H1 (cell line): Measurements from ENCODE around the gene SLIT3.

Experiments
- BRCA1 ChIP-seq: IDR thresholded peaks from 2 replicates; pipeline ENCODE4 v1.6.1; 2012; ENCODE audit warnings: low read depth, low read length, improper control_type of control experiment
- CEBPB ChIP-seq: IDR thresholded peaks from 2 replicates; pipeline ENCODE4 v1.6.1; 2012; ENCODE audit warnings: low read depth, low read length
- CHD1 ChIP-seq: IDR thresholded peaks from 2 replicates; pipeline ENCODE4 v1.6.1; 2012; ENCODE audit warnings: low read depth, low read length, improper control_type of control experiment
- EZH2 ChIP-seq: fragments of 200-600 bp; sonication (generic); IDR thresholded peaks from 2 replicates; pipeline ENCODE4 v1.7.1; 2012; ENCODE audit warnings: low read depth, mild to moderate bottlenecking, moderate library complexity, low read length, inconsistent platforms; ENCODE audit not compliant: severe bottlenecking
- JUND ChIP-seq: IDR thresholded peaks from 2 replicates; pipeline ENCODE4 v1.6.1; 2011; ENCODE audit warnings: mild to moderate bottlenecking, improper control_type of control experiment, low read length
- POLR2AphosphoS5 ChIP-seq: IDR thresholded peaks from 2 replicates; pipeline ENCODE4 v1.6.1; 2011; ENCODE audit warnings: low read depth, low read length
- SIN3A ChIP-seq, 2 experiments: IDR thresholded peaks in 1 of 2; conservative IDR thresholded peaks in 1 of 2; 2 replicates each; pipeline ENCODE4 v1.6.1; 2011 to 2012; ENCODE audit warnings: low read length in 2 of 2, improper control_type of control experiment in 1 of 2, low read depth in 1 of 2, mild to moderate bottlenecking in 1 of 2
- TAF1 ChIP-seq: IDR thresholded peaks from 2 replicates; pipeline ENCODE4 v1.6.1; 2011; ENCODE audit warnings: mild to moderate bottlenecking, low read depth, low read length
- TEAD4 ChIP-seq: IDR thresholded peaks from 2 replicates; pipeline ENCODE4 v1.6.1; 2012; ENCODE audit warnings: low read depth, low read length, inconsistent platforms, mixed read lengths
- TF ChIP-seq, protein P1 (sequence below): IDR thresholded peaks from 2 replicates; pipeline ENCODE4 v1.6.1; 2012; ENCODE audit warnings: low read length, inconsistent platforms
- TF ChIP-seq, protein P2 (sequence below), 3 experiments: IDR thresholded peaks; 1 replicate in 2 of 3; 2 replicates in 1 of 3; pipeline versions ENCODE4 v1.5.1 to v1.6.1; 2011; ENCODE audit warnings: low read length in 3 of 3, mild to moderate bottlenecking in 3 of 3, inconsistent platforms in 2 of 3, low read depth in 1 of 3, moderate library complexity in 1 of 3; ENCODE audit not compliant: insufficient read depth in 1 of 3; ENCODE audit errors: control extremely low read depth in 1 of 3

GRCh38 chr5:169122951-169123350, 178.0 kb downstream of the SLIT3 start:
- TF ChIP-seq, protein P1, sequence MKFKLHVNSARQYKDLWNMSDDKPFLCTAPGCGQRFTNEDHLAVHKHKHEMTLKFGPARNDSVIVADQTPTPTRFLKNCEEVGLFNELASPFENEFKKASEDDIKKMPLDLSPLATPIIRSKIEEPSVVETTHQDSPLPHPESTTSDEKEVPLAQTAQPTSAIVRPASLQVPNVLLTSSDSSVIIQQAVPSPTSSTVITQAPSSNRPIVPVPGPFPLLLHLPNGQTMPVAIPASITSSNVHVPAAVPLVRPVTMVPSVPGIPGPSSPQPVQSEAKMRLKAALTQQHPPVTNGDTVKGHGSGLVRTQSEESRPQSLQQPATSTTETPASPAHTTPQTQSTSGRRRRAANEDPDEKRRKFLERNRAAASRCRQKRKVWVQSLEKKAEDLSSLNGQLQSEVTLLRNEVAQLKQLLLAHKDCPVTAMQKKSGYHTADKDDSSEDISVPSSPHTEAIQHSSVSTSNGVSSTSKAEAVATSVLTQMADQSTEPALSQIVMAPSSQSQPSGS = no peak
- no peak for TF ChIP-seq CHD1
- TF ChIP-seq POLR2AphosphoS5 = no peak
- TF ChIP-seq BRCA1 = no peak
- no peak for TF ChIP-seq TEAD4
- TF ChIP-seq SIN3A (conservative IDR thresholded peaks at IDR 0.05 in 1 of 2, IDR thresholded peaks at IDR 0.05 in 1 of 2; ENCODE audit: low read depth in 1 of 2, low read length in 2 of 2) = no peak
- TF ChIP-seq, protein P2, sequence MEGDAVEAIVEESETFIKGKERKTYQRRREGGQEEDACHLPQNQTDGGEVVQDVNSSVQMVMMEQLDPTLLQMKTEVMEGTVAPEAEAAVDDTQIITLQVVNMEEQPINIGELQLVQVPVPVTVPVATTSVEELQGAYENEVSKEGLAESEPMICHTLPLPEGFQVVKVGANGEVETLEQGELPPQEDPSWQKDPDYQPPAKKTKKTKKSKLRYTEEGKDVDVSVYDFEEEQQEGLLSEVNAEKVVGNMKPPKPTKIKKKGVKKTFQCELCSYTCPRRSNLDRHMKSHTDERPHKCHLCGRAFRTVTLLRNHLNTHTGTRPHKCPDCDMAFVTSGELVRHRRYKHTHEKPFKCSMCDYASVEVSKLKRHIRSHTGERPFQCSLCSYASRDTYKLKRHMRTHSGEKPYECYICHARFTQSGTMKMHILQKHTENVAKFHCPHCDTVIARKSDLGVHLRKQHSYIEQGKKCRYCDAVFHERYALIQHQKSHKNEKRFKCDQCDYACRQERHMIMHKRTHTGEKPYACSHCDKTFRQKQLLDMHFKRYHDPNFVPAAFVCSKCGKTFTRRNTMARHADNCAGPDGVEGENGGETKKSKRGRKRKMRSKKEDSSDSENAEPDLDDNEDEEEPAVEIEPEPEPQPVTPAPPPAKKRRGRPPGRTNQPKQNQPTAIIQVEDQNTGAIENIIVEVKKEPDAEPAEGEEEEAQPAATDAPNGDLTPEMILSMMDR (IDR thresholded peaks at IDR 0.05; ENCODE audit: control extremely low read depth in 1 of 3, insufficient read depth in 1 of 3, low read depth in 1 of 3, low read length in 3 of 3) = no peak
- no peak for TF ChIP-seq CEBPB
- no peak for TF ChIP-seq JUND
- TF ChIP-seq TAF1 = no peak
- no peak for TF ChIP-seq EZH2
